Activated CD8-positive, alpha-beta T cell treated with anti-CD3 and anti-CD28 coated beads for 36 hours (primary cell): ENCODE data around the gene CLEC4E. TPM values are rescaled to one million over a fixed set of nuclear protein-coding genes. Genes with fewer than 3 reads are reported as not detected.

ENCODE experiments used
- ATAC-seq: fragments of 200-7000 bp; cut with Tn5 transposase; one replicate; pipeline ENCODE4 v1.10.0; 2021; ENCODE audit warnings: mild to moderate bottlenecking, moderate library complexity
- CTCF ChIA-PET: fragments of 350-600 bp; sonication (Branson Sonifier 250); formaldehyde crosslinking; loops from one replicate; lab custom pipeline; 2021; ENCODE audit warnings: antibody characterized with exemption; lab: Charles Lee
- POLR2A ChIA-PET: fragments of 350-600 bp; sonication (Branson Sonifier 250); formaldehyde crosslinking; loops from one replicate; lab custom pipeline; 2021; ENCODE audit warnings: antibody characterized with exemption; lab: Charles Lee
- DNase-seq: peaks from one replicate; pipeline ENCODE4 v3.0.0-alpha.2; 2020
- H3K27ac Mint-ChIP-seq: one replicate; pipeline ENCODE4 v1.8.0; 2021; ENCODE audit warnings: mild to moderate bottlenecking, mixed read lengths
- H3K27me3 Mint-ChIP-seq: one replicate; pipeline ENCODE4 v1.8.0; 2021; ENCODE audit warnings: mixed read lengths
- H3K36me3 Mint-ChIP-seq: one replicate; pipeline ENCODE4 v1.8.0; 2021; ENCODE audit warnings: low read depth, mixed read lengths
- H3K4me1 Mint-ChIP-seq: one replicate; pipeline ENCODE4 v1.8.0; 2021; ENCODE audit warnings: low read depth, mixed read lengths
- H3K4me3 Mint-ChIP-seq: one replicate; pipeline ENCODE4 v1.8.0; 2021; ENCODE audit warnings: mild to moderate bottlenecking, moderate library complexity, mixed read lengths
- H3K9me3 Mint-ChIP-seq: one replicate; pipeline ENCODE4 v1.8.0; 2021; ENCODE audit warnings: mixed read lengths
- intact Hi-C: fragments of 100-400 bp; cut with micrococcal nuclease; formaldehyde crosslinking; loops from one replicate; pipeline ENCODE4 v1.10.0; 2022
- total RNA-seq, 2 experiments: library from RNA; stranded (reverse); gene quantifications; one replicate each; pipeline ENCODE4 v1.2.3, GENCODE V29; 2021
- TF ChIP-seq, protein P1 (sequence below): fragments of 200-600 bp; IDR thresholded peaks from one replicate; pipeline ENCODE4 v1.8.0; 2022; ENCODE audit warnings: antibody characterized with exemption, mild to moderate bottlenecking

The CLEC4E gene
- total RNA-seq, 2 experiments from 2014 or later: not detected

DNA sequence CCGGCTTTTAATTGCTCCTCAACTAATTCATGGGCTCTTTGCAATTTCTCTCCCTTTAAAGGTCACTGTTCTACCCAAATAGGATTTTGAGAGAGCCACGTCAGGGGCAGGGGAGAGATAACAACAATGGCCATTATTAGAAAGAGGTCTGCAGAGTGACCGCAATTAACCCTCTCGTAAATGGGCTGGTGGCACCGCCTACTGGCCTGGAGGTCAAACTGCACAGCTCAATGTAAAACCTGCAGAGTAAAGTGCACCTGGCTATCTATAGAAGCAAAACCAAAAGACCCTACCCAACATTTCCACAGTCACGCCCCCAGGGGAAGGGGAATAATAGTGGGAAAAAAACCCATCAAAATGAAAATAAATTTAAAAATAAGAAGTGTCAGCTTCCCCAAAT is 21.6 kb upstream of the CLEC4E start:
- TF ChIP-seq, protein P1, sequence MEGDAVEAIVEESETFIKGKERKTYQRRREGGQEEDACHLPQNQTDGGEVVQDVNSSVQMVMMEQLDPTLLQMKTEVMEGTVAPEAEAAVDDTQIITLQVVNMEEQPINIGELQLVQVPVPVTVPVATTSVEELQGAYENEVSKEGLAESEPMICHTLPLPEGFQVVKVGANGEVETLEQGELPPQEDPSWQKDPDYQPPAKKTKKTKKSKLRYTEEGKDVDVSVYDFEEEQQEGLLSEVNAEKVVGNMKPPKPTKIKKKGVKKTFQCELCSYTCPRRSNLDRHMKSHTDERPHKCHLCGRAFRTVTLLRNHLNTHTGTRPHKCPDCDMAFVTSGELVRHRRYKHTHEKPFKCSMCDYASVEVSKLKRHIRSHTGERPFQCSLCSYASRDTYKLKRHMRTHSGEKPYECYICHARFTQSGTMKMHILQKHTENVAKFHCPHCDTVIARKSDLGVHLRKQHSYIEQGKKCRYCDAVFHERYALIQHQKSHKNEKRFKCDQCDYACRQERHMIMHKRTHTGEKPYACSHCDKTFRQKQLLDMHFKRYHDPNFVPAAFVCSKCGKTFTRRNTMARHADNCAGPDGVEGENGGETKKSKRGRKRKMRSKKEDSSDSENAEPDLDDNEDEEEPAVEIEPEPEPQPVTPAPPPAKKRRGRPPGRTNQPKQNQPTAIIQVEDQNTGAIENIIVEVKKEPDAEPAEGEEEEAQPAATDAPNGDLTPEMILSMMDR: no peak
- intact Hi-C loops: no loop called here
- CTCF ChIA-PET: interaction anchor here (0.9 to 4.6 kb wide), 5 partner anchors 8 to 298 kb away, joined by 3 to 25 read pairs (median 3); no protein-coding TSS in a partner anchor

GRCh38 chr12:8561011-8561410 is 20.3 kb upstream of the CLEC4E start:
- intact Hi-C loops: no loop called here
- H3K36me3 Mint-ChIP-seq: no peaks in the 10 kb centered on the region
- ChIA-PET CTCF (no interaction called here), POLR2A (no interaction called here)
- no peak overlapping the region for H3K4me3 Mint-ChIP-seq
- no peak overlapping the region for H3K27ac Mint-ChIP-seq
- H3K27me3 Mint-ChIP-seq: no peaks in the 10 kb centered on the region
- ATAC-seq: no peak
- TF ChIP-seq, protein P1: no peak
- DNase-seq: no peak
- H3K4me1 Mint-ChIP-seq: no peaks in the 10 kb centered on the region
- H3K9me3 Mint-ChIP-seq: peaks cover 7% of the 10 kb centered on the region

More for the DNA sequence above, 21.6 kb upstream of the CLEC4E start:
- H3K27me3 Mint-ChIP-seq: no peaks in the 10 kb centered on the region
- ATAC-seq (no peak), DNase-seq (no peak)
- H3K27ac Mint-ChIP-seq: no peak overlapping the region
- POLR2A ChIA-PET: no interaction called here
- H3K4me1 Mint-ChIP-seq: no peaks in the 10 kb centered on the region
- H3K9me3 Mint-ChIP-seq: peaks cover 7% of the 10 kb centered on the region
- no peak overlapping the region for H3K4me3 Mint-ChIP-seq
- no peaks in the 10 kb centered on the region for H3K36me3 Mint-ChIP-seq

DNA sequence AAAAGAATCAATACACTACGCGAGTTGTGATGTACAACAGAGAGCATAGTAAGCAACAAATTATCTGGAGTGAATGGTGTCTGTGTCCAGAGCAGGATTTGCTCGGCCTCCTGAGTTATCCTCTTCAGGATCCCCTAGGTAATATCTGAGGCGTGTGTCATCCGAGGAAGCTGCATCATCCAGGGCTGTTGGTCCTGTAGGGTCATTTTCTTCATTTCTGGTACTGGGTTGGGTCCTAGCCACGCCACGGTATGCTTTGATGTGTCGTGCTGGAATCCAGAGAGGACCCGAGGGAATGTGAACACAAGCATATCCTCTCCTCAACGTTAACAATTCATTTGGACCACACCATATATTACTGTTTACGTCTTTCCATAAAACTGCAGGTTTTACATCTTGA is 19.0 kb upstream of the CLEC4E start:
- ChIA-PET POLR2A (no interaction called here), CTCF (interaction anchor here (2.5 kb wide), 1 partner anchor 15 kb away, joined by 9 read pairs; no protein-coding TSS in a partner anchor)
- H3K9me3 Mint-ChIP-seq: peaks cover 7% of the 10 kb centered on the region
- intact Hi-C loops: no loop called here
- DNase-seq (no peak), ATAC-seq (no peak)
- no peak overlapping the region for H3K27ac Mint-ChIP-seq
- H3K4me3 Mint-ChIP-seq: no peak overlapping the region
- no peaks in the 10 kb centered on the region for H3K36me3 Mint-ChIP-seq
- H3K4me1 Mint-ChIP-seq: no peaks in the 10 kb centered on the region
- no peaks in the 10 kb centered on the region for H3K27me3 Mint-ChIP-seq
- TF ChIP-seq, protein P1: no peak

DNA sequence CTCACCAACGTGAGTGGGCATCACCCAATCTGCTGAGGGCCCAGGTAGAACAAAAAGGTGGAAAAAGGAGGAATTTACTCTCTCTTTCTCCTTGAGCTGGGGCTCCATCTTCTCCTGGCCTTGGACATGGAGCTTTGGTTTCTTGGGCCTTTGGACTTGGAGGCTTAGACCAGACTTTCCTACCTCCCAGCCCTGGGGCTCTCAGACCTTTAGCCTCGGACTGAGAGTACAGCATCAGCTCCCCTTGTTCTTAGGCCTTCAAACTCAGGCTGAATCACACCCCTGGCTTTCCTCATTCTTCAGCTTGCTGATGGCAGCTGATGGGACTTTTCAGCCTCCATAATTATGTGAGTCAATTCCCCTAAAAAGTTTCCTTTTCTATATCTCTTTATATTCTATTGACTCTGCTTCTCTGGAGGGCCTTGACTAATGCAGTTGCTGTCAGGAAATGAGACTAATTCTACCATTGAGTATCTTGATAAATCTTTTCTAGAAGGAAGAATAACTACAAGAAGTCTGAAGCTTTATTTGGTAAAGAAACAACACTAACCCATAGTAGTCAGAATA is 15.9 kb upstream of the CLEC4E start:
- ChIA-PET POLR2A (interaction anchor here (0.6 kb wide), 1 partner anchor 229 kb away, joined by 3 read pairs; no protein-coding TSS in a partner anchor), CTCF (interaction anchor here (0.6 to 2.2 kb wide), 2 partner anchors 12 to 100 kb away, joined by 3 to 21 read pairs; no protein-coding TSS in a partner anchor)
- DNase-seq: no peak
- TF ChIP-seq, protein P1: no peak
- Mint-ChIP-seq H3K27me3 (no peaks in the 10 kb centered on the region), H3K36me3 (no peaks in the 10 kb centered on the region), H3K4me3 (no peak overlapping the region), H3K27ac (no peak overlapping the region), H3K9me3 (no peaks in the 10 kb centered on the region), H3K4me1 (no peaks in the 10 kb centered on the region)
- ATAC-seq: no peak
- intact Hi-C loops: no loop called here

GRCh38 chr12:8554451-8555195 is 13.9 kb upstream of the CLEC4E start:
- ChIA-PET CTCF (interaction anchor here (3.6 kb wide), 1 partner anchor 10 kb away, joined by 22 read pairs; no protein-coding TSS in a partner anchor), POLR2A (interaction anchor here (0.6 kb wide), 1 partner anchor 815 kb away, joined by 3 read pairs; no protein-coding TSS in a partner anchor)
- Mint-ChIP-seq H3K27ac (no peak overlapping the region), H3K27me3 (no peaks in the 10 kb centered on the region), H3K4me1 (no peaks in the 10 kb centered on the region), H3K4me3 (no peak overlapping the region), H3K9me3 (no peaks in the 10 kb centered on the region), H3K36me3 (no peaks in the 10 kb centered on the region)
- ATAC-seq: no peak
- TF ChIP-seq, protein P1: no peak
- intact Hi-C loops: no loop called here
- no peak for DNase-seq
